CD14-positive monocyte (primary cell): ENCODE results near the gene AMIGO3. TPM values are rescaled to one million over a fixed set of nuclear protein-coding genes. Genes with fewer than 3 reads are reported as not detected.

Experiments used
- DNase-seq, 3 donors: peaks; one replicate each; pipeline ENCODE4 v3.0.0-alpha.2; 2011 to 2022
- H2AFZ ChIP-seq: 2 replicates; pipeline ENCODE4 v1.6.0; 2012; ENCODE audit warnings: mild to moderate bottlenecking, low read depth, low read length, inconsistent platforms; ENCODE audit not compliant: insufficient read depth, poor library complexity, severe bottlenecking
- H3K27ac ChIP-seq, 2 donors: 1 replicate in 1 of 2; 2 replicates in 1 of 2; pipeline ENCODE4 v1.5.1; 2012 to 2013; ENCODE audit warnings: low read length in 2 of 2, control low read depth in 1 of 2, inconsistent platforms in 1 of 2, low read depth in 1 of 2, mild to moderate bottlenecking in 1 of 2
- H3K27me3 ChIP-seq, 2 donors: one replicate each; pipeline versions ENCODE4 v1.6.0 to v1.6.1; 2011 to 2013; ENCODE audit warnings: low read length in 2 of 2; ENCODE audit not compliant: control insufficient read depth in 2 of 2, insufficient read depth in 2 of 2
- H3K36me3 ChIP-seq, 2 donors: replicated peaks in 1 of 2; 1 replicate in 1 of 2; 2 replicates in 1 of 2; pipeline versions ENCODE4 v1.5.1 to v1.6.1; 2012 to 2013; ENCODE audit warnings: low read length in 2 of 2, control low read depth in 1 of 2, inconsistent platforms in 1 of 2, mild to moderate bottlenecking in 1 of 2; ENCODE audit not compliant: insufficient read depth in 2 of 2, control insufficient read depth in 1 of 2
- H3K4me1 ChIP-seq, 2 donors: 1 replicate in 1 of 2; 2 replicates in 1 of 2; pipeline versions ENCODE4 v1.5.1 to v1.6.1; 2012 to 2013; ENCODE audit warnings: low read length in 2 of 2, control low read depth in 1 of 2, inconsistent platforms in 1 of 2, mild to moderate bottlenecking in 1 of 2, moderate library complexity in 1 of 2; ENCODE audit not compliant: insufficient read depth in 2 of 2, control insufficient read depth in 1 of 2
- H3K4me2 ChIP-seq: replicated peaks from 2 replicates; pipeline ENCODE3; 2012; ENCODE audit warnings: low read length, moderate library complexity, mild to moderate bottlenecking; ENCODE audit not compliant: poor library complexity, severe bottlenecking; ENCODE audit errors: extremely low read depth
- H3K4me3 ChIP-seq, 3 experiments: fragments of 200-600 bp in 1 of 3; sonication (generic) in 1 of 3; replicated peaks in 1 of 3; 1 replicate in 2 of 3; 2 replicates in 1 of 3; pipeline ENCODE4 v1.5.1; 2011 to 2013; ENCODE audit warnings: low read length in 3 of 3, mild to moderate bottlenecking in 3 of 3, control low read depth in 2 of 3, low read depth in 2 of 3, inconsistent platforms in 1 of 3, moderate library complexity in 1 of 3
- H3K79me2 ChIP-seq: 2 replicates; pipeline ENCODE4 v1.6.0; 2012; ENCODE audit warnings: mild to moderate bottlenecking, control low read depth, inconsistent platforms, low read length, moderate library complexity; ENCODE audit not compliant: insufficient read depth
- H3K9ac ChIP-seq: 2 replicates; pipeline ENCODE4 v1.6.0; 2017; ENCODE audit warnings: low read length, mild to moderate bottlenecking; ENCODE audit not compliant: insufficient read depth, poor library complexity, severe bottlenecking
- H3K9me3 ChIP-seq, 2 donors: replicated peaks in 1 of 2; 1 replicate in 1 of 2; 2 replicates in 1 of 2; pipeline versions ENCODE4 v1.5.1 to v1.6.1; 2012 to 2013; ENCODE audit warnings: low read length in 2 of 2, control low read depth in 1 of 2; ENCODE audit not compliant: control insufficient read depth in 1 of 2, insufficient read depth in 1 of 2
- H4K20me1 ChIP-seq: 2 replicates; pipeline ENCODE4 v1.6.0; 2012; ENCODE audit warnings: mild to moderate bottlenecking, low read length, control low read depth, moderate library complexity; ENCODE audit not compliant: insufficient read depth
- H3K27ac Mint-ChIP-seq, 7 donors: one replicate each; pipeline ENCODE4 v1.8.0; 2020; ENCODE audit warnings: mild to moderate bottlenecking in 7 of 7, mixed read lengths in 7 of 7, moderate library complexity in 6 of 7, inconsistent platforms in 2 of 7
- H3K27me3 Mint-ChIP-seq, 3 donors: one replicate each; pipeline ENCODE4 v1.8.0; 2021 to 2022; ENCODE audit warnings: low read depth in 3 of 3, mild to moderate bottlenecking in 3 of 3, mixed read lengths in 3 of 3, moderate library complexity in 3 of 3, inconsistent platforms in 1 of 3
- H3K36me3 Mint-ChIP-seq, 2 donors: one replicate each; pipeline ENCODE4 v1.8.0; 2020; ENCODE audit warnings: mixed read lengths in 2 of 2, inconsistent platforms in 1 of 2, mild to moderate bottlenecking in 1 of 2
- H3K4me1 Mint-ChIP-seq: one replicate; pipeline ENCODE4 v1.8.0; 2020; ENCODE audit warnings: mild to moderate bottlenecking, mixed read lengths
- H3K4me3 Mint-ChIP-seq, 2 donors: one replicate each; pipeline ENCODE4 v1.8.0; 2020; ENCODE audit warnings: mild to moderate bottlenecking in 2 of 2, mixed read lengths in 2 of 2, moderate library complexity in 1 of 2
- H3K9me3 Mint-ChIP-seq, 7 donors: one replicate each; pipeline ENCODE4 v1.8.0; 2020 to 2022; ENCODE audit warnings: mixed read lengths in 7 of 7, mild to moderate bottlenecking in 6 of 7, moderate library complexity in 6 of 7, inconsistent platforms in 2 of 7
- WGBS: methylation state at CpG from one replicate; pipeline ENCODE4 v1.1.5; 2013; ENCODE audit warnings: missing lambda C conversion rate; ENCODE audit not compliant: insufficient coverage; 5-methylcytosine and 5-hydroxymethylcytosine counted together
- intact Hi-C, 2 donors: fragments of 100-400 bp; cut with micrococcal nuclease; formaldehyde crosslinking; loops; one replicate each; pipeline versions ENCODE4 v1.15.0 to v1.15.1; 2023
- polyA plus RNA-seq, 3 donors: library from polyadenylated mRNA; depleted of rRNA in 1 of 3; unstranded in 2 of 3; stranded (reverse) in 1 of 3; fragments of 300-500 nt in 2 of 3; fragments of >200 nt in 1 of 3; fragmentation: Illumina TruSeq in 2 of 3; gene quantifications; 1 replicate in 2 of 3; 2 replicates in 1 of 3; pipeline ENCODE4 v1.2.3, GENCODE V29; 2012 to 2021
- TF ChIP-seq, protein P1 (sequence below): fragments of 200-600 bp; IDR thresholded peaks from one replicate; pipeline ENCODE4 v1.8.0; 2022; ENCODE audit warnings: antibody characterized with exemption, mild to moderate bottlenecking

AMIGO3 gene
- polyA plus RNA-seq, 3 donors = 0.96 TPM; not detected in 2

DNA sequence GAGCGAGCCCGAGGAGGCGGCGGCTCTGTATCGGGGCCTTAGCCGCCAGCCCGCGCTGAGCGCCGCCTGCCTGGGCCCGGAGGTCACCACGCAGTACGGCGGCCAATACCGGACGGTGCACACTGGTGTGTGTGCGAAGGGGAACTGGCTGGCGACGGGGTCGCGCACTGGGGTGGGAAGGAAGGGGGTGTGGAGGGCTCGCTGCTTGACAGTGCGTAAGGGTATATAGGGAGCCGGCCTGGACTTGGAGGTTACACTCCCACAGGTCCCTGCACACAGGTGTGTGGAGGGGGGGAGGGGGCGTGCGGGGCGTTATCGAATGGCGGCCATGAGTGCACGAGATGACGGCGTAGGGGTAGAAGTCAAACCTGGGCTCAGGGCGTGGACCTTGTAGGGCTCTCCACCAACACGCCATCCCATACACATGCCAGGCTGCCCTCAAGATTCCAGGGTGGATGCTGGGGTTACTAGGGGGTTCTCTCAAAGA lies 44.9 kb downstream of the AMIGO3 start:
- H3K4me3 Mint-ChIP-seq = peak overlapping the region; percentile 84 to 85
- peaks cover 13% of the 10 kb centered on the region for H3K79me2 ChIP-seq
- intact Hi-C loops = loop anchor here (1.0 to 10.0 kb wide), 4 partner anchors 50 to 202 kb away; partner anchors contain the start of genes GMPPB (in 2 of the 2) and DAG1 (in 1 of the 2)
- peak overlapping the region; percentile 9 to 97 for H3K27ac ChIP-seq
- peaks cover 26% of the 10 kb centered on the region for H4K20me1 ChIP-seq
- peak overlapping the region in 5 of 7 donors; percentile 43 to 99 (median 97) for H3K27ac Mint-ChIP-seq
- peaks cover 34 to 41% of the 10 kb centered on the region in 2 donors for H3K36me3 Mint-ChIP-seq
- TF ChIP-seq, protein P1, sequence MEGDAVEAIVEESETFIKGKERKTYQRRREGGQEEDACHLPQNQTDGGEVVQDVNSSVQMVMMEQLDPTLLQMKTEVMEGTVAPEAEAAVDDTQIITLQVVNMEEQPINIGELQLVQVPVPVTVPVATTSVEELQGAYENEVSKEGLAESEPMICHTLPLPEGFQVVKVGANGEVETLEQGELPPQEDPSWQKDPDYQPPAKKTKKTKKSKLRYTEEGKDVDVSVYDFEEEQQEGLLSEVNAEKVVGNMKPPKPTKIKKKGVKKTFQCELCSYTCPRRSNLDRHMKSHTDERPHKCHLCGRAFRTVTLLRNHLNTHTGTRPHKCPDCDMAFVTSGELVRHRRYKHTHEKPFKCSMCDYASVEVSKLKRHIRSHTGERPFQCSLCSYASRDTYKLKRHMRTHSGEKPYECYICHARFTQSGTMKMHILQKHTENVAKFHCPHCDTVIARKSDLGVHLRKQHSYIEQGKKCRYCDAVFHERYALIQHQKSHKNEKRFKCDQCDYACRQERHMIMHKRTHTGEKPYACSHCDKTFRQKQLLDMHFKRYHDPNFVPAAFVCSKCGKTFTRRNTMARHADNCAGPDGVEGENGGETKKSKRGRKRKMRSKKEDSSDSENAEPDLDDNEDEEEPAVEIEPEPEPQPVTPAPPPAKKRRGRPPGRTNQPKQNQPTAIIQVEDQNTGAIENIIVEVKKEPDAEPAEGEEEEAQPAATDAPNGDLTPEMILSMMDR = no peak
- H3K4me3 ChIP-seq = peak overlapping the region; percentile 63 to 82 (median 74)
- 0% methylated on average over 22 of the region's 34 CpGs for WGBS
- H3K27me3 ChIP-seq = no peaks in the 10 kb centered on the region
- peaks cover 1 to 7% (median 6%) of the 10 kb centered on the region in 3 donors for H3K27me3 Mint-ChIP-seq
- H3K4me1 Mint-ChIP-seq = peaks cover 28% of the 10 kb centered on the region
- H3K4me2 ChIP-seq = peak overlapping the region; percentile 81
- peaks cover 40% of the 10 kb centered on the region in 2 donors for H3K36me3 ChIP-seq
- peaks cover 0 to 10% (median 3%) of the 10 kb centered on the region in 7 donors for H3K9me3 Mint-ChIP-seq
- H3K9me3 ChIP-seq = peaks cover 0 to 6% of the 10 kb centered on the region in 2 donors
- peak overlapping the region; percentile 92 for H3K9ac ChIP-seq
- peaks cover 17 to 21% of the 10 kb centered on the region in 2 donors for H3K4me1 ChIP-seq
- no peak for DNase-seq
- peak overlapping the region; percentile 80 for H2AFZ ChIP-seq

DNA sequence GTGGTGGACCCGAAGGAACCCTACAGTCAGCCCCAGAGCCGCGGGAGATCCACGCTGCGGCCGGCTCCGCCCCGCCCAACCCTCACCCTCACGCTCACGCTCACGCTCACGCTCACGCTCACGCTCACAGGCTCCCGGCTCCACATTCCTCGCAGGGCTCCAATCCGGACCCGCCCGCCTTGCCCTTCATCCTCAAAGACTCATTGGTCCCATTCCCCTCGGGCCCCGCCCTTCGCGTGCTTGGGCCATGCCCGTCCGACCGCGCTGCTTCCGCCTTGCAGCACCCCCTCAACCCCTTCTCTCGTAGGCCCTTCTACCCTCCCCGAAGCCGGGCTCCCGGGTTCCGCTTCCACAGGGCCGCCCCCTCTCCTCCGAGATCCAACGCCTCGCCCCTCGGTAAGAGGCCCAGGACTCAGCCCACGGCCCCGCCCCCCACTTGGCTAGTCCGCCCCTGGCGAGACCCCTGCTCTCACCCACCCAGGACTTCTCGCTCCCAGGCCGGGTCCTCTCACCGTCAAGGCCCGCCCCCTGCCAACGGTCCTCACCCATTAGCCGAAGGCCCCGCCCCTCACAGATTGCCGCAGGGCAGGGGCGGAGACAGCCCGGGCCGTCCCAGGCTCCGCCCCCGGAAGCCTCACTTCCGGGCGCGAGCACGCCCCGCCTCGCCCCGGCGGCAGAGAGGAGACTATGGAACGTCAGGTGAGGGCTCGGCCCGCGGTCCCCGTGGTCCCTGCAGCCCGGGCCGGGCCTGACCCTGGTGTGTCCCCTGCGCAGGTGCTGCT lies 45.6 kb downstream of the AMIGO3 start, which contains the start of gene APEH:
Gene APEH (plus strand): TSS at position 637 of the 782 bp plus-strand sequence. CDS start 51 bp downstream, at position 688.
- peak within 1 kb of the TSS; percentile 92 for H3K9ac ChIP-seq
- TF ChIP-seq, protein P1 = no peak
- H3K79me2 ChIP-seq = peaks cover 13% of the 10 kb centered on the region
- peak within 1 kb of the TSS; percentile 63 to 82 (median 74) for H3K4me3 ChIP-seq
- H3K9me3 ChIP-seq = peaks cover 0 to 6% of the 10 kb centered on the region in 2 donors
- H4K20me1 ChIP-seq = peaks cover 26% of the 10 kb centered on the region
- H3K4me1 ChIP-seq = peaks cover 17 to 21% of the 10 kb centered on the region in 2 donors
- peak; percentile 98 to 99 (median 99) for DNase-seq
- H2AFZ ChIP-seq = peak within 1 kb of the TSS; percentile 80
- Mint-ChIP-seq H3K9me3 (peaks cover 0 to 10% (median 3%) of the 10 kb centered on the region in 7 donors), H3K4me3 (peak within 1 kb of the TSS; percentile 84 to 91), H3K4me1 (peaks cover 28% of the 10 kb centered on the region), H3K27me3 (peaks cover 4 to 10% (median 6%) of the 10 kb centered on the region in 3 donors), H3K36me3 (peaks cover 31 to 35% of the 10 kb centered on the region in 2 donors), H3K27ac (peak within 1 kb of the TSS; percentile 93 to 99 (median 98))
- H3K27me3 ChIP-seq = no peaks in the 10 kb centered on the region
- under 1% methylated on average over 70 of the region's 71 CpGs for WGBS
- H3K27ac ChIP-seq = peak within 1 kb of the TSS; percentile 96 to 97
- H3K4me2 ChIP-seq = peak within 1 kb of the TSS; percentile 81
- H3K36me3 ChIP-seq = peaks cover 34% of the 10 kb centered on the region in 2 donors
- intact Hi-C loops = loop anchor here (1.0 to 10.0 kb wide), 4 partner anchors 51 to 202 kb away; partner anchors contain the start of genes GMPPB (in 2 of the 2) and DAG1 (in 1 of the 2)
